CD14-positive monocyte (primary cell): ENCODE measurements around the gene SECISBP2L. TPM values are rescaled to one million over a fixed set of nuclear protein-coding genes. Genes with fewer than 3 reads are reported as not detected.

Source experiments
- DNase-seq, 3 donors: peaks; one replicate each; pipeline ENCODE4 v3.0.0-alpha.2; 2011 to 2022
- H2AFZ ChIP-seq: 2 replicates; pipeline ENCODE4 v1.6.0; 2012; ENCODE audit warnings: mild to moderate bottlenecking, low read depth, low read length, inconsistent platforms; ENCODE audit not compliant: insufficient read depth, poor library complexity, severe bottlenecking
- H3K27ac ChIP-seq, 2 donors: 1 replicate in 1 of 2; 2 replicates in 1 of 2; pipeline ENCODE4 v1.5.1; 2012 to 2013; ENCODE audit warnings: low read length in 2 of 2, control low read depth in 1 of 2, inconsistent platforms in 1 of 2, low read depth in 1 of 2, mild to moderate bottlenecking in 1 of 2
- H3K27me3 ChIP-seq, 2 donors: one replicate each; pipeline versions ENCODE4 v1.6.0 to v1.6.1; 2011 to 2013; ENCODE audit warnings: low read length in 2 of 2; ENCODE audit not compliant: control insufficient read depth in 2 of 2, insufficient read depth in 2 of 2
- H3K36me3 ChIP-seq, 2 donors: replicated peaks in 1 of 2; 1 replicate in 1 of 2; 2 replicates in 1 of 2; pipeline versions ENCODE4 v1.5.1 to v1.6.1; 2012 to 2013; ENCODE audit warnings: low read length in 2 of 2, control low read depth in 1 of 2, inconsistent platforms in 1 of 2, mild to moderate bottlenecking in 1 of 2; ENCODE audit not compliant: insufficient read depth in 2 of 2, control insufficient read depth in 1 of 2
- H3K4me1 ChIP-seq, 2 donors: 1 replicate in 1 of 2; 2 replicates in 1 of 2; pipeline versions ENCODE4 v1.5.1 to v1.6.1; 2012 to 2013; ENCODE audit warnings: low read length in 2 of 2, control low read depth in 1 of 2, inconsistent platforms in 1 of 2, mild to moderate bottlenecking in 1 of 2, moderate library complexity in 1 of 2; ENCODE audit not compliant: insufficient read depth in 2 of 2, control insufficient read depth in 1 of 2
- H3K4me2 ChIP-seq: replicated peaks from 2 replicates; pipeline ENCODE3; 2012; ENCODE audit warnings: low read length, moderate library complexity, mild to moderate bottlenecking; ENCODE audit not compliant: poor library complexity, severe bottlenecking; ENCODE audit errors: extremely low read depth
- H3K4me3 ChIP-seq, 3 experiments: fragments of 200-600 bp in 1 of 3; sonication (generic) in 1 of 3; replicated peaks in 1 of 3; 1 replicate in 2 of 3; 2 replicates in 1 of 3; pipeline ENCODE4 v1.5.1; 2011 to 2013; ENCODE audit warnings: low read length in 3 of 3, mild to moderate bottlenecking in 3 of 3, control low read depth in 2 of 3, low read depth in 2 of 3, inconsistent platforms in 1 of 3, moderate library complexity in 1 of 3
- H3K79me2 ChIP-seq: 2 replicates; pipeline ENCODE4 v1.6.0; 2012; ENCODE audit warnings: mild to moderate bottlenecking, control low read depth, inconsistent platforms, low read length, moderate library complexity; ENCODE audit not compliant: insufficient read depth
- H3K9ac ChIP-seq: 2 replicates; pipeline ENCODE4 v1.6.0; 2017; ENCODE audit warnings: low read length, mild to moderate bottlenecking; ENCODE audit not compliant: insufficient read depth, poor library complexity, severe bottlenecking
- H3K9me3 ChIP-seq, 2 donors: replicated peaks in 1 of 2; 1 replicate in 1 of 2; 2 replicates in 1 of 2; pipeline versions ENCODE4 v1.5.1 to v1.6.1; 2012 to 2013; ENCODE audit warnings: low read length in 2 of 2, control low read depth in 1 of 2; ENCODE audit not compliant: control insufficient read depth in 1 of 2, insufficient read depth in 1 of 2
- H4K20me1 ChIP-seq: 2 replicates; pipeline ENCODE4 v1.6.0; 2012; ENCODE audit warnings: mild to moderate bottlenecking, low read length, control low read depth, moderate library complexity; ENCODE audit not compliant: insufficient read depth
- H3K27ac Mint-ChIP-seq, 7 donors: one replicate each; pipeline ENCODE4 v1.8.0; 2020; ENCODE audit warnings: mild to moderate bottlenecking in 7 of 7, mixed read lengths in 7 of 7, moderate library complexity in 6 of 7, inconsistent platforms in 2 of 7
- H3K27me3 Mint-ChIP-seq, 3 donors: one replicate each; pipeline ENCODE4 v1.8.0; 2021 to 2022; ENCODE audit warnings: low read depth in 3 of 3, mild to moderate bottlenecking in 3 of 3, mixed read lengths in 3 of 3, moderate library complexity in 3 of 3, inconsistent platforms in 1 of 3
- H3K36me3 Mint-ChIP-seq, 2 donors: one replicate each; pipeline ENCODE4 v1.8.0; 2020; ENCODE audit warnings: mixed read lengths in 2 of 2, inconsistent platforms in 1 of 2, mild to moderate bottlenecking in 1 of 2
- H3K4me1 Mint-ChIP-seq: one replicate; pipeline ENCODE4 v1.8.0; 2020; ENCODE audit warnings: mild to moderate bottlenecking, mixed read lengths
- H3K4me3 Mint-ChIP-seq, 2 donors: one replicate each; pipeline ENCODE4 v1.8.0; 2020; ENCODE audit warnings: mild to moderate bottlenecking in 2 of 2, mixed read lengths in 2 of 2, moderate library complexity in 1 of 2
- H3K9me3 Mint-ChIP-seq, 7 donors: one replicate each; pipeline ENCODE4 v1.8.0; 2020 to 2022; ENCODE audit warnings: mixed read lengths in 7 of 7, mild to moderate bottlenecking in 6 of 7, moderate library complexity in 6 of 7, inconsistent platforms in 2 of 7
- CTCF ChIP-seq: fragments of 200-600 bp; IDR thresholded peaks from one replicate; pipeline ENCODE4 v1.8.0; 2022; ENCODE audit warnings: antibody characterized with exemption, mild to moderate bottlenecking
- WGBS: methylation state at CpG from one replicate; pipeline ENCODE4 v1.1.5; 2013; ENCODE audit warnings: missing lambda C conversion rate; ENCODE audit not compliant: insufficient coverage; 5-methylcytosine and 5-hydroxymethylcytosine counted together
- intact Hi-C, 2 donors: fragments of 100-400 bp; cut with micrococcal nuclease; formaldehyde crosslinking; loops; one replicate each; pipeline versions ENCODE4 v1.15.0 to v1.15.1; 2023
- polyA plus RNA-seq, 3 donors: library from polyadenylated mRNA; depleted of rRNA in 1 of 3; unstranded in 2 of 3; stranded (reverse) in 1 of 3; fragments of 300-500 nt in 2 of 3; fragments of >200 nt in 1 of 3; fragmentation: Illumina TruSeq in 2 of 3; gene quantifications; 1 replicate in 2 of 3; 2 replicates in 1 of 3; pipeline ENCODE4 v1.2.3, GENCODE V29; 2012 to 2021

The SECISBP2L gene
- polyA plus RNA-seq, 3 donors = 5.0 to 19.8 (median 9.5) TPM

GRCh38 chr15:48968066-48968465, 78.2 kb downstream of the SECISBP2L start:
- H3K36me3 ChIP-seq = no peaks in the 10 kb centered on the region
- Mint-ChIP-seq H3K9me3 (peaks cover 0 to 5% (median 0%) of the 10 kb centered on the region in 7 donors), H3K36me3 (peaks cover 0 to 3% of the 10 kb centered on the region in 2 donors), H3K27me3 (peaks cover 21 to 41% (median 33%) of the 10 kb centered on the region in 3 donors), H3K4me1 (peaks cover 24% of the 10 kb centered on the region), H3K4me3 (no peak overlapping the region), H3K27ac (no peak overlapping the region)
- no peak overlapping the region for H3K4me3 ChIP-seq
- H3K9ac ChIP-seq = no peak overlapping the region
- no peak overlapping the region for H2AFZ ChIP-seq
- no CpG with 5 or more reads among the region's 4 CpGs for WGBS
- no peak for DNase-seq
- H3K9me3 ChIP-seq = no peaks in the 10 kb centered on the region
- peaks cover 20 to 24% of the 10 kb centered on the region in 2 donors for H3K27me3 ChIP-seq
- no peak overlapping the region for H3K4me2 ChIP-seq
- no peak overlapping the region for H3K27ac ChIP-seq
- intact Hi-C loops = no loop called here
- H3K4me1 ChIP-seq = peaks cover 17 to 18% of the 10 kb centered on the region in 2 donors
- H3K79me2 ChIP-seq = no peaks in the 10 kb centered on the region
- H4K20me1 ChIP-seq = no peaks in the 10 kb centered on the region
- TF ChIP-seq CTCF = no peak

- peaks cover 25 to 31% of the 10 kb centered on the region in 2 donors for H3K27me3 ChIP-seq
- no peak overlapping the region for H3K27ac ChIP-seq
- no peak overlapping the region for H3K27ac Mint-ChIP-seq
- H3K4me1 ChIP-seq = peaks cover 22 to 24% of the 10 kb centered on the region in 2 donors
- intact Hi-C loops = no loop called here
- H2AFZ ChIP-seq = peak overlapping the region; percentile 3
- no peak overlapping the region for H3K4me3 Mint-ChIP-seq
- TF ChIP-seq CTCF = no peak
- H3K27me3 Mint-ChIP-seq = peaks cover 29 to 45% (median 38%) of the 10 kb centered on the region in 3 donors
- no peak for DNase-seq
- no peaks in the 10 kb centered on the region for H3K79me2 ChIP-seq
- peaks cover 0 to 3% of the 10 kb centered on the region in 2 donors for H3K36me3 Mint-ChIP-seq
- H3K36me3 ChIP-seq = no peaks in the 10 kb centered on the region
- H3K4me2 ChIP-seq = no peak overlapping the region
- H3K4me3 ChIP-seq = no peak overlapping the region
- no peaks in the 10 kb centered on the region for H3K9me3 ChIP-seq
- H4K20me1 ChIP-seq = no peaks in the 10 kb centered on the region
- peaks cover 30% of the 10 kb centered on the region for H3K4me1 Mint-ChIP-seq
- no peak overlapping the region for H3K9ac ChIP-seq
- H3K9me3 Mint-ChIP-seq = peaks cover 0 to 5% (median 0%) of the 10 kb centered on the region in 7 donors
These were observed 78.9 kb downstream of the SECISBP2L start for GRCh38 chr15:48967336-48967735.
